GM12878 (cell line): ENCODE results near the gene ARHGAP32.

Experiments used
- CBX5 ChIP-seq: sonication (generic); IDR thresholded peaks from 2 replicates; pipeline ENCODE4 v1.6.1; 2016; ENCODE audit warnings: low read depth, moderate library complexity, mild to moderate bottlenecking, inconsistent platforms
- CTCF ChIP-seq, 3 experiments: IDR thresholded peaks in 2 of 3; conservative IDR thresholded peaks in 1 of 3; 2 replicates each; pipeline ENCODE4 v1.5.1; 2011; ENCODE audit warnings: low read depth in 3 of 3, low read length in 3 of 3, mild to moderate bottlenecking in 3 of 3, control low read depth in 2 of 3, moderate library complexity in 2 of 3, inconsistent platforms in 1 of 3, mixed read lengths in 1 of 3; ENCODE audit not compliant: control insufficient read depth in 2 of 3, insufficient read depth in 1 of 3; ENCODE audit errors: extremely low read depth in 1 of 3
- E2F4 ChIP-seq: IDR thresholded peaks from 2 replicates; pipeline ENCODE4 v1.6.1; 2012; ENCODE audit warnings: low read depth, low read length, improper control_type of control experiment
- EP300 ChIP-seq, 2 experiments: fragments of 150-350 bp in 1 of 2; IDR thresholded peaks; 2 replicates each; pipeline ENCODE4 v1.6.1; 2011 to 2012; ENCODE audit warnings: low read depth in 2 of 2, low read length in 2 of 2, borderline replicate concordance in 1 of 2, improper control_type of control experiment in 1 of 2, inconsistent platforms in 1 of 2; ENCODE audit not compliant: control insufficient read depth in 1 of 2
- GABPA ChIP-seq: IDR thresholded peaks from 2 replicates; pipeline ENCODE4 v1.6.1; 2014; ENCODE audit warnings: antibody characterized with exemption, low read depth, mild to moderate bottlenecking, inconsistent platforms
- JUND ChIP-seq: IDR thresholded peaks from 2 replicates; pipeline ENCODE4 v1.6.1; 2012; ENCODE audit warnings: low read depth, mild to moderate bottlenecking, low read length, improper control_type of control experiment, moderate library complexity
- NR2C1 ChIP-seq: fragments of 450-650 bp; IDR thresholded peaks from 2 replicates; pipeline ENCODE4 v1.6.1; 2017; ENCODE audit warnings: antibody characterized with exemption, mild to moderate bottlenecking, moderate library complexity
- NRF1 ChIP-seq: conservative IDR thresholded peaks from 2 replicates; pipeline ENCODE4 v1.6.1; 2011; ENCODE audit warnings: mild to moderate bottlenecking, low read depth, low read length, improper control_type of control experiment
- TAF1 ChIP-seq: IDR thresholded peaks from 2 replicates; pipeline ENCODE4 v1.6.1; 2011; ENCODE audit warnings: mild to moderate bottlenecking, low read depth, low read length, borderline replicate concordance
- YY1 ChIP-seq: IDR thresholded peaks from 2 replicates; pipeline ENCODE4 v1.6.1; 2011; ENCODE audit warnings: low read depth, mild to moderate bottlenecking, low read length

- TF ChIP-seq GABPA: no peak
- TF ChIP-seq YY1: no peak
- TF ChIP-seq NR2C1: no peak
- TF ChIP-seq CBX5: no peak
- no peak for TF ChIP-seq TAF1
- TF ChIP-seq JUND: no peak
- TF ChIP-seq EP300 (IDR thresholded peaks at IDR 0.05; ENCODE audit: borderline replicate concordance in 1 of 2, control insufficient read depth in 1 of 2, low read depth in 2 of 2, low read length in 2 of 2): no peak
- no peak; a peak in 1 of 6 replicates for TF ChIP-seq CTCF (IDR thresholded peaks at IDR 0.05 in 2 of 3, conservative IDR thresholded peaks at IDR 0.05 in 1 of 3; ENCODE audit: control insufficient read depth in 2 of 3, extremely low read depth in 1 of 3, insufficient read depth in 1 of 3, low read depth in 3 of 3, low read length in 3 of 3)
- TF ChIP-seq NRF1: no peak
- TF ChIP-seq E2F4: no peak
These were observed 37.9 kb upstream of the ARHGAP32 start for GRCh38 chr11:129230006-129230405.
